ENCODE data around the gene DNAAF2.
"Not testable (repeated sequence)": the region's sequence is repeated elsewhere in the genome, so short reads cannot be mapped to it uniquely, and the experiment has no call there.

DNAAF2 gene

GRCh38 chr14:49621114-49621881 is 13.7 kb downstream of the DNAAF2 start:
- DNase-seq (ENCODE audit: low read depth), result peak; percentile 86

GRCh38 chr14:49620182-49621113 is 14.6 kb downstream of the DNAAF2 start, which contains the start of the genes MGAT2 and RPL36AL:
MGAT2 (plus strand) TSS chr14:49620799; CDS start chr14:49621269, 470 bp downstream.
RPL36AL (minus strand) TSS chr14:49620626; CDS start chr14:49619104, 1,522 bp downstream.
- DNase-seq (ENCODE audit: low read depth), result peak; percentile 99
- no peak for TF ChIP-seq CTCF (IDR thresholded peaks at IDR 0.05; ENCODE audit: insufficient read depth, low read depth, low read length, missing control alignments)
- H3K4me3 ChIP-seq (ENCODE audit: low read depth, low read length), result peak within 1 kb of the TSS; percentile 98

More at GRCh38 chr14:49621114-49621881, 13.7 kb downstream of the DNAAF2 start:
- H3K4me3 ChIP-seq (ENCODE audit: low read depth, low read length), result peak overlapping the region; percentile 98
- TF ChIP-seq CTCF (IDR thresholded peaks at IDR 0.05; ENCODE audit: insufficient read depth, low read depth, low read length, missing control alignments), result no peak

GRCh38 chr14:49619730-49620129 is 15.3 kb downstream of the DNAAF2 start:
- no peak for TF ChIP-seq CTCF (IDR thresholded peaks at IDR 0.05; ENCODE audit: insufficient read depth, low read depth, low read length, missing control alignments)
- peak overlapping the region; percentile 98 for H3K4me3 ChIP-seq (ENCODE audit: low read depth, low read length)
- DNase-seq (ENCODE audit: low read depth), result no peak

- peak overlapping the region; percentile 98 for H3K4me3 ChIP-seq (ENCODE audit: low read depth, low read length)
- not testable (repeated sequence) for DNase-seq (ENCODE audit: low read depth)
Measured at GRCh38 chr14:49619273-49619672, 15.8 kb downstream of the DNAAF2 start.

GRCh38 chr14:49617852-49618519 is 17.1 kb downstream of the DNAAF2 start:
- TF ChIP-seq CTCF (IDR thresholded peaks at IDR 0.05; ENCODE audit: insufficient read depth, low read depth, low read length, missing control alignments), result no peak
- H3K4me3 ChIP-seq (ENCODE audit: low read depth, low read length), result peak overlapping the region; percentile 98; the same call in 1 of the 2 replicates
- no peak for DNase-seq (ENCODE audit: low read depth)

- no peak for DNase-seq (ENCODE audit: low read depth)
- no peak for TF ChIP-seq CTCF (IDR thresholded peaks at IDR 0.05; ENCODE audit: insufficient read depth, low read depth, low read length, missing control alignments)
- no peak overlapping the region for H3K4me3 ChIP-seq (ENCODE audit: low read depth, low read length)
Measured at GRCh38 chr14:49615776-49616175, 19.3 kb downstream of the DNAAF2 start.

Measured in GM12865 (cell line).